OCI-LY7 (cell line): Measurements from ENCODE around the gene COL8A2.

ENCODE experiments used
- EZH2phosphoT487 ChIP-seq: fragments of 200-600 bp; sonication (generic); IDR thresholded peaks from 2 replicates; pipeline ENCODE4 v1.6.1; 2018; ENCODE audit warnings: low read depth, borderline replicate concordance, mild to moderate bottlenecking, mixed run types, antibody characterized with exemption, low read length, moderate library complexity, mixed read lengths
- TF ChIP-seq, protein P1 (sequence below): fragments of 200-600 bp; sonication (generic); conservative IDR thresholded peaks from 2 replicates; pipeline ENCODE4 v1.5.1; 2014; ENCODE audit warnings: mild to moderate bottlenecking, antibody characterized with exemption, low read length, moderate library complexity, mixed read lengths

DNA sequence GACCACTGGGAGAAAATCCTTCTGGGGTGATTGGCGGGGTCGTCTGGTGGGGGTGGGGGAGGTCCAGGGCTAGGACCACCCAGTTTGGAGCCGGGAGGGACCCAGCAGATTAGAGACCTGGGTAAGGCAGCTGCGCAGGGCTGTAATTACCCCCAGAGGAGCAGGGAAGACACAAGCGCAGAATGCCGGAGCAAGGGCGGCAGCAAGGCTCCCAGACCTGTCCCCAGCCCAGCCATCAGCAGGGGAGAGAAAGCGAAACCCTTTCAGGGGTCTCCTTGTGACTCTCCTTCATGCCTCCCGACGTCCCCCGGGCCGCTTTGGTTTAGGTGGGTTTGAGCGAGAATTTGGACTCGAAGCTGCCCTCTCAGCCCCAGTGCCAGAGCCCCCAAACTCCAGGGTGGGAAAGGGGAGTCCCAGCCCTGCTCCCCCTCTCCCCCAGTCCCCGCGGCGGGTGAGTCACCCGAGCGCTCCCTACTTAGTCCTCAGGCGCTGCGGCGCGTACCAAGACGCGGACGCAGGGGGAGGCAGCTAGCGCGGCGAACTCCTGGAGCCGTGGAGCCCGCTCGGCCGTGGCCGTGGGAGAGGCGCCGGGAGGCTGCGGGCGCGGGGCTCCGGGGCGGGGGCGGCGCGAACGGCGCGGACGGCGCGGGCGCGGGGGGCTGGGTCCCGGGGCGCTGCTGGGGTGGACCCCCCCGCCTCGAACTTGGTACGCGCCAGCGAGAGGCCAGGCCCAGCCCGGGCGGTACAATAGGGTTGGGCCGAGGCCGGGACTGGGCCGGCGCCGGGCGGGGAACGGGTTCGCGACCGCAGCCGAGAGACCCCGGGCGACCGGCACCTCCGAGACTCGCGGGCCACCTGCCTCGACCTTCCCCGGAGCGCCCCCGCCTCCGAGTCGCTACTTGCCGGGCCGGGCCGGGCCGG is 30.6 kb upstream of the COL8A2 start, which contains the start of gene MAP7D1:
- TF ChIP-seq, protein P1, sequence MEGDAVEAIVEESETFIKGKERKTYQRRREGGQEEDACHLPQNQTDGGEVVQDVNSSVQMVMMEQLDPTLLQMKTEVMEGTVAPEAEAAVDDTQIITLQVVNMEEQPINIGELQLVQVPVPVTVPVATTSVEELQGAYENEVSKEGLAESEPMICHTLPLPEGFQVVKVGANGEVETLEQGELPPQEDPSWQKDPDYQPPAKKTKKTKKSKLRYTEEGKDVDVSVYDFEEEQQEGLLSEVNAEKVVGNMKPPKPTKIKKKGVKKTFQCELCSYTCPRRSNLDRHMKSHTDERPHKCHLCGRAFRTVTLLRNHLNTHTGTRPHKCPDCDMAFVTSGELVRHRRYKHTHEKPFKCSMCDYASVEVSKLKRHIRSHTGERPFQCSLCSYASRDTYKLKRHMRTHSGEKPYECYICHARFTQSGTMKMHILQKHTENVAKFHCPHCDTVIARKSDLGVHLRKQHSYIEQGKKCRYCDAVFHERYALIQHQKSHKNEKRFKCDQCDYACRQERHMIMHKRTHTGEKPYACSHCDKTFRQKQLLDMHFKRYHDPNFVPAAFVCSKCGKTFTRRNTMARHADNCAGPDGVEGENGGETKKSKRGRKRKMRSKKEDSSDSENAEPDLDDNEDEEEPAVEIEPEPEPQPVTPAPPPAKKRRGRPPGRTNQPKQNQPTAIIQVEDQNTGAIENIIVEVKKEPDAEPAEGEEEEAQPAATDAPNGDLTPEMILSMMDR, result no peak
- no peak for TF ChIP-seq EZH2phosphoT487
